HG02763 (cell line): ENCODE data around the gene MSI2.
"Not testable (repeated sequence)": the region's sequence is repeated elsewhere in the genome, so short reads cannot be mapped to it uniquely, and the experiment has no call there.

ENCODE experiments used
- ATAC-seq: cut with Tn5 transposase; IDR thresholded peaks from one replicate; pipeline ENCODE4 v1.9.1; 2021; ENCODE audit warnings: mild to moderate bottlenecking, moderate library complexity; ENCODE audit not compliant: unreplicated experiment

Gene MSI2

DNA sequence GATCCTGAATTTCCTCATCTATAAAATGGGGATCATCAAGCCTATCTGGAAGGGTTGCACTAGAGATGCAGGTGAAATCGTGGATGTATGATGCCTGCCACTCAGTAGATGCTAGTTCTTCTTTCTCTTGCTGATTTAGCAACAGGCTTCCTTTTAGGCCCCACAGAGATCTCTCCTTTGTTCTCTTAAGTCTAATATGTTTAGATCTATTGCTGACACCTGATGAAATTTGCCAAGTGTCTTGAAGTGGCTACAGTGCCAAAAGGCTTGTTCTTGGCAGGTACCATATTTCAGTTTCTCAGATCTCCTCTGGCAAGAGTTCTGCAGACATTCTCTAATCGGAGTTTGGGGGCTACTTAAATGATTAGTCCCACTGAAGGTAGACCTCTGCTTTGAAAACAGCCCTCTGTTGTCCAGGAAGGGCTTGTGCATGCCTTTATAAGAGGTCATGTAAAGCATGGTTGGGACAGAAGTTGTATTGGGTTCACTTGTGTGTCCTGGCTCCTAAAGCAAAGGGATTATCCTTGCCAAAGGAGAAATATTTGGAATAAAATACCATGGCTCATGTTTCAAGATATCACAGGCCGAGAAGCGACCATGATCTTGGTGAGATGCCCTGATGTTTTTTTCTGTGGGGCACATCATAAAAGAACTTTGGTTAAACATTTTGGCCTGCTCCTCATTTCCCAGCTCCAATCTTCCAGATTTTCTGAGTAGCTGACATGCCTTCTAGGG lies 234.0 kb downstream of the MSI2 start:
- ATAC-seq = no peak

DNA sequence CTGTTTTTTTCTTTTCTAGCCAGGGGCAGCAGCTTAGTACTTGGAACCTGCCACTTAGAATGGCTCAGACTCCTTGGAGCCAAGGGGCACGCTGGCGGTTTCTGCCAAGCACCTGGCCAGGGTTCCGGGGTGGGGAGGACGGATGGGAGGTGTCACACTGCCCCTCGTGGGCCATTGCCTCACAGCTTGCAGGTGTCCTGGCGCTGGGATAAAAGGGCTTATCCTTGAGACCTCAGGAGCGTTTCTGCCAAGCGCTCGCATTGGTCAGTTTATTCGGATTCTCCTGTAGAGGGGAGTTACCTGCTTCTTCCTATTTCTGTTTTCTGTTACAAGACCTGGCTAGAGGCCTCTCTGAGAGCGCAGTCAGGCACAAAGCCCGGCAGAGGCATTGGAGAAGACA lies 234.6 kb downstream of the MSI2 start:
- no peak for ATAC-seq

DNA sequence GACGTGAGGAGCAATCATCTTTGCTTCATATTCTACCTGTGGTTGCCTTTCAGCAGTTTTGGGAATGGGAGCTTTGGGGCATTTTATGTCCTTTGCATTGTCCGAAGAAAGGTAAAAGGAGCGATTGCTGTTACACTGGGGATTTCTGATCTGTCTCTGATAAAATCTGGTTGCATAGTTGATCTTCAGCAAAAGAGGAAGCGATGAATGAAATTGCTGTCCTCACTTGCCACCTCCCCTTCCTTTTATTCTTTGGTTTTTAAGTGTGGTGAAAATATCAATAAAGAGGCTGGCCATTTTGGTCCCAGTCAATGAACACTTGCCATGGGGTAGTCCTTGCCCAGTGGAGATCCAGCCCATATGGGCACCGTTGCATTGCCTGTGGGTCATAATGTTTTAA lies 236.8 kb downstream of the MSI2 start:
- ATAC-seq = no peak

DNA sequence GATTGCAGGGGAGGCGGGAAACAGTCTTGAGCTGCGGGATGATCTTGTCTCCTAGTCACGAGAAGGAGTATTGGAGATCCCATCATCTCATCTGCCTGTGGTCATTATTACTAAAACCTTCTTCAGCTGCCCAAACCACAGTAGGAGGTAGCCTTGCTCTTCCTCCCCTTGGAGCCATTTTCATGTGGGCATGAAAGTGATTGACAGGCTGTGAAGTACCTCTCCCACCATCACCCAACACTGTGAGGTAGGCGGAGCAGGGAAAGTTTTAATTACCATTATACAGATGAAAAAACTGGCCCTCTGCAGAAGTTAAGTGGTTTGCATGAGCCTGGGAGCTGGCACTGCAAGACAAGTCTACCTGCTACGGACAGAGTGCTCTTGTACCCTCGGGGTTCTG lies 237.3 kb downstream of the MSI2 start:
- ATAC-seq = no peak

DNA sequence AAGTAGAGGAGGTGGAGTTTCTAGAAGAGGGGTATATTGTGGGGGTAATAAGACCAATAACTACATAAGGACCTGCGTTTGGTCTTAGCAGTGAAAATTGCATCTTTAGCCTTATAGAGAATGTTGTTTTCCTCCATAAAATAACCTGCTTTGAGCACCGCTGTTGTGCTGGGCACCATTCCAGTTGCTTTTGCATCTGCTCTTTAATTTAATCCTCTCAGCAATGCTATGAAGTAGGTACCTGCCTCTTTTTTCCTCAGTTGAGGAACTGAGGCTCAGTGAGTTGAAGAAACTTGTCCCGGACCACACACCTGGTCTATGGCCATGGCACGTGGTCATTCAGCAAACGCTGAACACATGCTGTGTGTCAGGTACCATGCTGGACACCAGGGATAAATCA lies 238.1 kb downstream of the MSI2 start:
- no peak for ATAC-seq

DNA sequence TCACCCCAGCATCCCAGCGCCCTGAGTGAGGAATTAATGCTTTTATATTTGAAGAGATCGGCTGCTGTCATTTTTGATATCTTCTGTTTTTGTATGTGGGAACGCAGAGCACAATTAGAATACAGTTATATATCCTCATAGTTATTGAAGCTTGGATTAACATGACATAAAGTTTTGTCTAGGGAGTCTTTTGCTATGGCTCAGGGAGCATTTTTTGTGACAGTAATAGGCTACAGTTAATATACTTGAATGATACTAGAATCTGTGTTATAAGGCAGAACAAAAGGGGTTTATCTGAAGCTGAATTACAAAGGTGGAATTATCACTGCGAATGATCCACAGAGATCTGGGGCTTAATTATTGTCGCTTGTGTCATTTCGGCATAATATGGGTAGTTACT lies 239.4 kb downstream of the MSI2 start:
- ATAC-seq = no peak

DNA sequence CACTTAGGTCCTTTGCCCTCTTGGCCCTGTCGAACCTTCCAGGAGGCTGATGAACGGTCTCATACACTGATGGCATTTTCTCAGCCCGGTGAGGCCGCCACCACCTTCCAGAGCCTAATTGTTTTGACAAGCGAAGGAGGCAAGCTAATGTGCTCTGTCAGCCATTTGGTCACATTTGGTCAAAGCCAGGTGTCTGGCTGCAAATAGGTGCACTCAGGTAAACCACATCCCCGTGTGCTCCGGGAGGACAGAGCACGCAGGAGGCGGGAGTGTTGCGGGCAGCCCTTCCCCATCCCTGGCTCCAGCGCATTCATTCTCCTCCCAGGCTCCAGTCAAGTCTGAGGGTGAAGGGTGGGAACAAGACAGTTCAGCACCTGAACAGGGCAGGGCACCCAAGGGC lies 240.1 kb downstream of the MSI2 start:
- no peak for ATAC-seq

DNA sequence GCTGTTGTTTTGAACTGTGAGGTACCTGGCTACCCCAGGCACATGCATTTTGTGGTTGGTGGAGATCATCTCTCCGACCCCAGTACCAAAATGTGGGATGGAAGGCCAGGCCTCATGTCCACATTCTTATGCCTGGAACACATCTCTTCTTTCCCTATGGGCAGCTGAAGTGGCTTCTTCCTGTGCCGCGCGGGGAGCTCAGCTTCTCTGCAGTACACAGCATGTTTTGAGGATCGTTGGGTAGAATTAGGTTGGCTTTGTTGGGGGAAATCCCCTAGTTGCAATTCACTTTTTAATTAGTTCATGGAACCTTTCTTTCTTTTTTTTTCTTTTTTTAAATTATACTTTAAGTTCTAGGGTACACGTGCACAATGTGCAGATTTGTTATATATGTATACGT lies 242.1 kb downstream of the MSI2 start:
- no peak for ATAC-seq

DNA sequence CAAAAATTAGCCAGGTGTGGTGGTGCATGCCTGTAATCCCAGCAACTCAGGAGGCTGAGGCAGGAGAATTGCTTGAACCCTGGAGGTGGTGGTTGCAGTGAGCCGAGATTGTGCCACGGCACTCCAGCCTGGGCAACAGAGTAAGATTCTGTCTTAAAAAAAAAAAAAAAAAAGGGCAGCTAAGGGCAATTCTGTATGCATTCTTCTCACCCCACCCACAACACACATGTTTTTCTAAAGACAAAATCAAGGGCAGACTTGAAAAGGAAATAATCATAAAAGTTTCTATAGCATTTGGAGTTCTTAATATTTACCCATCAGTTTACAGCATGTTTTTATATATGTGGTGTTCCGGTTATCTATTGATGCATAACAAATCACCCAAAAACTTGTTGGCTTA lies 242.9 kb downstream of the MSI2 start:
- ATAC-seq = not testable (repeated sequence)

DNA sequence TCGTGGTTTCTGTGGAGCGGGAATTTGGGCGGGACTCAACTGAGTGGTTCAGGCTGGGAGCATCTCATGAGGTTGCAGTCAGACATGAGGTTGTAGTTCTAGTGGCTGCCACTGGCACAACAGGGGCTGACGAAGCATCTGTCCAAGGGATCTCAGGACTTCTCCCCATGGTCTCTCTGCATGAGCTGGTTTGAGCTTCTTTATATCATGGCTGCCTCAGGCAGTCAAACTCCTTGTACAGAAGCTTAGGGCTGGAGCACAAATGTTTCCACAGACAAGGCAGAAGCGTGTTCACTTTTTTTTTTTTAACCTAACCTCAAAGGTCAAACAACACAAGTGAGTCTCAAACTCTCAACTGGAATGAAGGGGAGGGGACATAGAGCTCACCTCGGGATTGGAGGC lies 243.3 kb downstream of the MSI2 start:
- no peak for ATAC-seq

DNA sequence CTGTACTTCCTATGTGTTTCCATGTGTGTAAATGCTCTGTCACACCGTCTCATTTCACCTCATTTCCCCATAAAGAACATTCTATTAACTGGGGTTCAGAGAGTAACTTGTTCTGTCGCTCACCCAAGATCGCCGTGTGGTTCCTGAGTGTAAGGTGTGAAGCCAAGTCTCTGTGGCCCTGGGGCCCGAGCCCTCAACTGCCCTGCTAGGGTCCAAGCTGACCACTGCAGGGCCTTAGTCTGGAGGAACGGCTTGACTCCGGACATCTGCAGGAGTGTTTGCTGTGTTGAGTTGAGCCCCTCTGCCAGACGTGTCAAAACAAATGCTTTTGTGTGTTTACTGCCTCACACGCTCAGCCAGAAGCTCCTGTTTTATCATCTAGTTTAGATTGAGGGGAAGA lies 244.7 kb downstream of the MSI2 start:
- ATAC-seq = no peak

DNA sequence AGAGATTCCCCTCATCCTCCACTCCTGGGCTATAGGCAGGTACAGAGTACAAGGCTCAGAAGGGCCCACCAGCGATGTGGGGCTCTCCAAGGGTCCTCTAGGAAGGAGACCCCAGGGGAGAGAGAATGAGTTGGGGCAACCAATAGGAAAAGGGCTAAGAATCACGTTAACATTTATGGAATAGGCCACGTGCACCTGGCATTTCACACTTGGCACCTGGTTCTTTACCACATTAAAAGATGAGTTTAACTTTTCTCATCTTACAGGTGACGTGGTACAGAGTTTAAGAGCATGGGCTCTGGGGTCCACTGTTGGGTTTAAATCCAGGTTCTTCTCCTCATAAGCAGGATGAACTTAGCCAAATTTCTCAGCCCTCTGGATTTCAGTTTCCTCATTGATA lies 245.7 kb downstream of the MSI2 start:
- no peak for ATAC-seq

DNA sequence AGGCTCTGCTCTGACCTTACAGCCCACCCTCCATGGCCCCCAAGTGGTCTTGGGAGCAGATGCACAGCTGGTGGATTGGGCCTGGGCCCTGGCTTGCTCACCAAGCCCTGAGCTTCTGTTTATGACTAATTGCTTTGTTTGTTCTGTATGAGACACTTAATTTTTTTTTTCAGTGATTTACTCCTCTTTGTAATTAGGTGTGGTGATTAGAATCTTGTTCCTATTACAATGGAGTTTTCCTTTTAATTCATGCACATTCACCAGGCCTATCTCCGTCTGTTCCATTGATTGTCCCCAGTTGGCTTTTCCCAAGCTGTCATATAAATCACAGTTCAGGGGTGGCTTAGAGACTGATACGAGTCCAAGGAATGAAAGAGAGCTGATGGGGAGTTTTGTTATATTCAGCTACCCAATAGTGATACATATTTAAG lies 246.5 kb downstream of the MSI2 start:
- no peak for ATAC-seq

DNA sequence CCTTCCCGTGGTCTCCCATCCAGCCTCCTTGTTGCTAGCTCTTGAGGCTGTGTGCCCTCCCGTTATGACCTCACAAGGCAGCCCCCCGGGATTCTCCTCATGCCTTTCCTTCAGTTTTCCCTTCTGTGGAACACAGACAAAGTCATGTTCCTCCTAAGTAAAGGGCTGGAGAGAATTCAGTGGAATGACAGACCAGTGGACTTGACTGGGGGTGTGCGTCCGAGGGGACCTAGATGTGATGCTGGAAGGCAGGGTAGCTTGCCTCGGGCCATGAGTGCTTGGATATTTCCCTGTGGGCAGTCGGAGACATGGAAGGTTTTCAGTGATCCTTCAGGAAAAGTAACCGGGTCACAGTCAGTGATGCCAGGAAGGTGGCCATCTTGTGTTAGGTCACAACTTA lies 247.9 kb downstream of the MSI2 start:
- no peak for ATAC-seq

DNA sequence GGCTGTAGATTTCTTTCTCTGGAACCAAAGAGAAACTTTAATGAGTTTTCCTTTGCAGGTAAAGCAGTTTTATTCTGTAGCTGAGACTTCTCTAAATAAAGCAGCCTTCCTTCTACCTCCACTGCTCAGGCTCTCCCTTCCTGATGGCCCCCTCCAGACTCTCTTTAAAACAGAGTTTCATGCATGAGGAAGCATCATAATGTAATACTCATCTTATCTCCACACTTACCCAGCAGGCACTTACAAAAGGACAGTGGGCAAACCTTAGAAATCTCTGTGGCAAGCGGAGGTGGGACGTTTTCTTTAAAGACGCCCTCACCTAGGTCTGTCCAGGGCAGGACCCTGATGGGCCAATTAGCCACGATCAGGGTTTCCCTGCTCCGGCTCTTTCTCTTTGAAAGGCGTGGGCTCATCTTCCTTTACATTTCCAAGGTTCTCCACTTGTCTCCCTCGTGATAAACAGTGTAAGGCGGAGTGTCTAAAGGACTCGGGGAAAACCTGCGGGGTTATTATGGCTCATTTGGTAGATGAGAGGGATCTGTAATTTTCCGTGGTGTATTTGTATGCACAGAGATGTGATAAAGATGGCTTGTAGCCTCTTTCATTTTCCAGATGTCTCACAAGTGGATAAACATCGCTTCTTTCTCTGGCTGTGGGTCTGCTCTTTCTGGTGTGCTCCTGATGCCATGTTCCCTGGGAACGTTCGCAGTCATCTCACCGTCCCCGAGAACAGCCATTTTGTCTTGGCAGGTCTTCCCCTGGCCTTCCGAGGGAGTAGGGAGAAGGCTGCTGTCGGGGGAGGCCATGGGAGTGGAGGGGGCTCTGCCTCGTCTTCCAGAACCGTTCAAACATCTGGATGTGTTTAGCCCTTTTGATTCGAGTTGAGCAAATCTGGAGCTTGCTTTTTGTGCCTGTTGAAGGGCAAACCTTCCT lies 249.8 kb downstream of the MSI2 start:
- no peak for ATAC-seq

DNA sequence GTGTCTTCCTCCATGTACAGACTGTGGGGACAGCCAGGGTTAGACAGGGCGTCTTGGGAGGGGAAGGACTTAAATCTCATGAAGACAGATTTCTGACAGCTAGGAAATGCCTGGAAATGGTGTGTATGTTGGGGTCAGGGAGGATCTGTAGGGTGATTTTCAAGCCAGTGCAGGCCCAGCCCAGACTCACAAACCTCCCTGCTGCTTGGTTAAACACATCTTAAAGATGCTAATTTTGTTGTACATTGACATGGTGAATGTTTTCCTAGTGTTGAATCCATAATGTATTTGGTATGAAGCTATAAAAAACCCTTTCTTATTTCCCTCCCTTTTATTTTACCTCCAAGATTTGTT lies 250.4 kb downstream of the MSI2 start:
- no peak for ATAC-seq

DNA sequence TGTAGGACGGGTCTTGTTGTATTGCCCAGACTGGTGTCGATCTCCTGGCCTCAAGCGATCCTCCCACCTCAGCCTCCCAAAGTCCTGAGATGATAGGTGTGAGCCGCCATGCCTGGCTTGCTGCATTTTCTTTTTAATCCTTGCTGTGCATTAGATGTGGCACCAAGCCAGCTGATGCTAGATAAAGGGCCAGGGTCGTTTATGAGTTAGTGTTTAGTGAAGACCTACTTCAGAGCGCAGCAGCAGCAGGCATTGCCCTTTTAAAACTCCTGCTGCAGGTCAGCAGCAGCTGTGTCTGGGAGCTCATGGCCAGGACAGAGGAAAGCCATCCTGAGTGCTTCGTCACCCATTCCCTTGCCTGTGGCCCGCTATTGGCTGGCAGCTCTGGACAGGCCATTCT lies 251.5 kb downstream of the MSI2 start:
- no peak for ATAC-seq

DNA sequence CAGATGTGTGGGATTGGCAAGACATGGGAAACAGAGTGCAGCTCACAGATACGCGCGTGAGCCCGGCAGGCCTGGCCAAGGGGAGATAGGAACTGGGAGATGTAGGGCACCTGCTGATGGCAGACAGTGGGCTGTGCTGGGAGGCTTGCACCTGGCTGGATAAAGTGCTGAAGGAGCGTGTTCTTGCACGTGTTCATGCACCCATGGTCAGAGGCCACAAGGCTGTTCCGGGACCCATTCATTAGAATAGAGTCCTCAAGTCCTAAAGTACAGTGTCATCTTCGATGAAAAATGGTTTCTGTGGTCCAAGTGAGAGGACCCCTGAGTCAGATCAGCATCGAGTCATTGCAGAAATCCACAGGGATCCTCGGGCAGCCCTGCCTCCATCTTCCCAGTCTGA lies 252.3 kb downstream of the MSI2 start:
- ATAC-seq = no peak

DNA sequence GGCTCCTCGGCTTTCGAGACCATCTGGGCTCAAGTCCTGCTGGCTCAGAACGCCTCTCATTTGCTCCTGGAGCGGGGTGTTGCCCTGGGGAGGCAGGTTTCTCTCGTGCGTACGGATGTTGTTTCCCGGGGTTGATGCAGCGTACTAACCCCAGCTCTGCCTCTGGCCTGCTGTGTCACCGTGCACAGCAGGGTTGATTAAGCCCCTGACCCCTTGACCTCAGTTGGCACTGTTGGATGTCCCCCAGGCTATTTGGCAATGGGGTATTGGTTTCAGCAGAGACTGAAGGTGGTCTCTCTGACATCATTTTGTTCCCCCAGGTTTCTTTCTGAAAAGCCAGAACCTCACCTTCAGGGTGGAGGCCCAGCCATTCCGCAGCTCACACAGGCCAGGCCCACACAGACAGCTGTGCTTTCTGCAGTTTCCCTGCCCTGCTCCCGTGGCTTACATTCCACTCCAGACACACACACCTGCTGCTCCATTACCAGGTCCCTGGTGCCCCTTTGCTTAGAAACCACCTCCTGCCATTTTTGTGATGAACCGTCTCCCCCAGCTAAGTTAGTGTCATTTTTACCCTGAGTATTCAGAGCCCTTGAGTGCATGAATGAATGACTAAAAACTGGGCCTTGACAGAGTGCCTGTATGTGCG lies 255.3 kb downstream of the MSI2 start:
- ATAC-seq = no peak

DNA sequence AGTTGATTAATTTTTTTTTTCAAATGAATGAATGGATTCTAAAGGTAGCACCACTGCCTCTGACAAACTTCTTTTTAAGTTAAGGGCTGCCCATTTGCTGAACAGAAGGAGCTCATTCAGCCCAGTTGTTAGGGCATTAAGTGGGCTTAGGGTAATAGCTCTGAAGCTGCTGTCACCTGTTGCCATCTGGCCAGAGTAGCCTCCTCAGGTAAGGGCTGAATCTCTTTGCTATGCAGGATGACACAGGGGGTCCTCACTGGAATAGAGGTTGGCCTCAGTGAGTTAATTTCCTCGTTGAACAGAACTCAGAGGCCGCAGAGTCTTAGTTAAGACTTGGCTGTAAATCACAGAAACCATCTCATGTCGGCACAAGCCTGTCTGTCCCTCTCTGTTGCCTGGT lies 255.9 kb downstream of the MSI2 start:
- ATAC-seq = no peak

DNA sequence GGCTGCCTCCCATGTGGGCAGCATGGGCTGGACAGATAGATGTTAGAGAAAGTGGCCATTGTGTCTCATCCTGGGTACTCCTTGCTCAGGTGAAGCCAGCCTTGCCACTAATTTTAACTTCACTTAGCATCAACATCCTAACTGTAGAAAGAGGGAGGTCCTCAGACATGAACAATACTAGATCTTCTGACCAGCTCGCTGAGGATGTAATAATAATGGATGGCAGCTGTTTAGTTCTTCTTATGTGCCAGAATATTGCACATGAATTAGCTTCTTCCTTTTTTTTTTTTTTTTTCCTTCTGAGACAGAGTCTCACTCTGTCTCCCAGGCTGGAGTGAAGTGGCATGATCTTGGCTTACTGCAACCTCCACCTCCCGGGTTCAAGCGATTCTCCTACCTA lies 256.4 kb downstream of the MSI2 start:
- no peak for ATAC-seq

DNA sequence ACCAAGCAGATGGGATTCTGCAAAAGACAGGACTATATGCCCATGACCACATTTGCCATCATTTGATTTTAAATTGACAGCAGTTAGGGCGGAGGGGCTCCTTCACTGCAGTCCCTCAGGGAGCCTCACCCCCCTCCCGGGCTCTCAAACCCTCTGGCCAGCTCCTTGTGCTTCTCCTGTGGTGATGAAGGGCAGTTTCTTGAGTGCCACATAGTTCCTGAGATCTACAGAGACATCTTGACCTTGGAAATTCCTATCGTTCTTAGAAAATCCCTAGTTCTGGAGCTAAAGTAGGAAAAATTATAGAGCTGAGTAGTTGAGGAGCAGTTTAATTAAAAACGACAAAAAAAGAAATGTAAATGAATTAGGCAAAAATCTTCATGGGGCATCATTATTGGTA lies 257.2 kb downstream of the MSI2 start:
- ATAC-seq = no peak
